Measurements from ENCODE around the gene CABLES1. TPM values are rescaled to one million over a fixed set of nuclear protein-coding genes. Genes with fewer than 3 reads are reported as not detected.

The CABLES1 gene
- total RNA-seq, 2 donors from 2014 or later = 4.2 to 11.9 TPM

GRCh38 chr18:23291456-23292205 is 156.3 kb downstream of the CABLES1 start:
- no peaks in the 10 kb centered on the region for H3K27me3 ChIP-seq
- no peak for DNase-seq
- H3K27ac ChIP-seq = no peak overlapping the region
- H3K36me3 ChIP-seq (replicated peaks in 1 of 2; ENCODE audit: insufficient read depth in 1 of 2, low read depth in 2 of 2) = no peaks in the 10 kb centered on the region
- H3K4me1 ChIP-seq = no peaks in the 10 kb centered on the region
- TF ChIP-seq CTCF (IDR thresholded peaks at IDR 0.05) (no peak), POLR2A (IDR thresholded peaks at IDR 0.05) (no peak)
- WGBS, 2 donors = 82 to 90% methylated on average over 4 of the region's 4 CpGs
- intact Hi-C loops (cut with DNase I) = no loop called here
- no peak overlapping the region for H3K4me3 ChIP-seq
- ATAC-seq = no peak
- no peaks in the 10 kb centered on the region for H3K9me3 ChIP-seq

GRCh38 chr18:23300231-23300805 is 165.0 kb downstream of the CABLES1 start:
- Histone ChIP-seq H3K9me3 (no peaks in the 10 kb centered on the region), H3K36me3 (replicated peaks in 1 of 2; ENCODE audit: insufficient read depth in 1 of 2, low read depth in 2 of 2) (no peaks in the 10 kb centered on the region), H3K4me1 (no peaks in the 10 kb centered on the region), H3K27me3 (no peaks in the 10 kb centered on the region), H3K4me3 (no peak overlapping the region), H3K27ac (no peak overlapping the region)
- 70 to 83% methylated on average over 6 of the region's 6 CpGs for WGBS, 2 donors
- TF ChIP-seq POLR2A (IDR thresholded peaks at IDR 0.05) = no peak
- TF ChIP-seq CTCF (IDR thresholded peaks at IDR 0.05) = no peak
- ATAC-seq (no peak), DNase-seq (no peak)
- intact Hi-C loops (cut with DNase I) = no loop called here

GRCh38 chr18:23301972-23302371 is 166.7 kb downstream of the CABLES1 start:
- H3K27ac ChIP-seq = no peak overlapping the region
- WGBS, 2 donors = 87 to 91% methylated on average over 5 of the region's 5 CpGs
- ATAC-seq = no peak

GRCh38 chr18:23302511-23302850 is 167.2 kb downstream of the CABLES1 start:
- Histone ChIP-seq H3K27me3 (no peaks in the 10 kb centered on the region), H3K9me3 (no peaks in the 10 kb centered on the region), H3K4me1 (no peaks in the 10 kb centered on the region), H3K4me3 (no peak overlapping the region), H3K36me3 (replicated peaks in 1 of 2; ENCODE audit: insufficient read depth in 1 of 2, low read depth in 2 of 2) (no peaks in the 10 kb centered on the region), H3K27ac (no peak overlapping the region)
- TF ChIP-seq CTCF (IDR thresholded peaks at IDR 0.05) (no peak), POLR2A (IDR thresholded peaks at IDR 0.05) (no peak)
- DNase-seq (no peak), ATAC-seq (no peak)
- intact Hi-C loops (cut with DNase I) = no loop called here
- 92 to 96% methylated on average over 3 of the region's 3 CpGs for WGBS, 2 donors

More at GRCh38 chr18:23301972-23302371, 166.7 kb downstream of the CABLES1 start:
- no peak for DNase-seq
- H3K9me3 ChIP-seq = no peaks in the 10 kb centered on the region
- no peaks in the 10 kb centered on the region for H3K27me3 ChIP-seq
- H3K36me3 ChIP-seq (replicated peaks in 1 of 2; ENCODE audit: insufficient read depth in 1 of 2, low read depth in 2 of 2) = no peaks in the 10 kb centered on the region
- no peak overlapping the region for H3K4me3 ChIP-seq
- no peak for TF ChIP-seq CTCF (IDR thresholded peaks at IDR 0.05)
- no peak for TF ChIP-seq POLR2A (IDR thresholded peaks at IDR 0.05)
- H3K4me1 ChIP-seq = no peaks in the 10 kb centered on the region
- intact Hi-C loops (cut with DNase I) = no loop called here
